ENCODE data around the gene BBS10. TPM values are rescaled to one million over a fixed set of nuclear protein-coding genes. Genes with fewer than 3 reads are reported as not detected.

The BBS10 gene
- total RNA-seq, 1 donor from 2014 or later, result 3.9 TPM

Other genes with a start within 250 kb of the BBS10 start
- gene OSBPL8, start 211.4 kb upstream of the BBS10 start, total RNA-seq, result 87.9 TPM in 2 replicates